Keratinocyte (primary cell): ENCODE data around the gene RBAK.

Experiments used
- EZH2 ChIP-seq: IDR thresholded peaks from one replicate; pipeline ENCODE4 v1.6.1; 2012; ENCODE audit warnings: inconsistent platforms, mild to moderate bottlenecking, low read length, moderate library complexity
- TF ChIP-seq, protein P1 (sequence below), 3 experiments: IDR thresholded peaks in 1 of 3; conservative IDR thresholded peaks in 1 of 3; optimal IDR thresholded peaks in 1 of 3; 2 replicates in 2 of 3; 3 replicates in 1 of 3; pipeline versions ENCODE3 to v1.5.1; 2011; ENCODE audit warnings: low read length in 3 of 3, mild to moderate bottlenecking in 3 of 3, moderate library complexity in 2 of 3, control low read depth in 1 of 3, inconsistent platforms in 1 of 3; ENCODE audit not compliant: insufficient read depth in 2 of 3; ENCODE audit errors: extremely low read depth in 1 of 3

DNA sequence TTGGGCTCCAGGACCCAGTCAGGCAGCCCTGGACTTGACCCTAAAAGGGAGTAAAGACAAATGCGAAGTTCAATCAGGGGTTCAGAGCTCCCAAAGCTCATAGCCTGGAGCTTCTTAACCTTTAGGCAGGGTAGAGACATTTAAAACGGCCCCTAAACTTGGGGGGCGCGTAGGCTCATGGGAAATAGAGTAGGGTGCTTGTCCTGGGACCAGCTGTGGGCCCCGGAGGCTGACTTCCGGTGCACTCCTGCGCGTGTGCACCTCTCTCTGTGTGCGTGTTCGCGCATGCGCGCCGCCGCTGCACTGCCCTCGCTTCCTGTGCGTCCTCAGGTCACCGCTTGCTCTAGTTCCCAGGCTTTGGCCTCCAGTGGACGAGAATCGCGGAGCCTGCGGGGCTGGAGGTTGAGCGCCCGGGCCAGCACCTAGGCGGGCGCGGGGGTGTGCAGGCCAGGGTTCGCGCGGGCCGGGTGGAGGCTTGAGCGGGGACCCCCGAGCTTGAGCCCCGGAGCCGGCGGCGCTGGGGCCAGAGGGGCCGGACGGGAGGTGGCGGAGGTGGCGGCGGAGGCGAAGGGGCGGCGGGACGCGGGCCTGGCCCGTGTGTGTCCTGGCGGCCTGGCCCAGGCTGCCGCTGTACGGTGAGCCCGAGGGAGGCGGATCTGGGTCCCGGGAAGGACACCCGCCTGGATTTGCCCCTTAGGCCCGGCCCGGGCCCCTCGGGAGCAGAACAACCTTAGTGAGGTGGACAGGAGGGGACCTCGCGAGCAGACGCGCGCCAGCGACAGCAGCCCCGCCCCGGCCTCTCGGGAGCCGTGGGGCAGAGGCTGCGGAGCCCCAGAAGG, at the start of gene RBAK:
- TF ChIP-seq, protein P1, sequence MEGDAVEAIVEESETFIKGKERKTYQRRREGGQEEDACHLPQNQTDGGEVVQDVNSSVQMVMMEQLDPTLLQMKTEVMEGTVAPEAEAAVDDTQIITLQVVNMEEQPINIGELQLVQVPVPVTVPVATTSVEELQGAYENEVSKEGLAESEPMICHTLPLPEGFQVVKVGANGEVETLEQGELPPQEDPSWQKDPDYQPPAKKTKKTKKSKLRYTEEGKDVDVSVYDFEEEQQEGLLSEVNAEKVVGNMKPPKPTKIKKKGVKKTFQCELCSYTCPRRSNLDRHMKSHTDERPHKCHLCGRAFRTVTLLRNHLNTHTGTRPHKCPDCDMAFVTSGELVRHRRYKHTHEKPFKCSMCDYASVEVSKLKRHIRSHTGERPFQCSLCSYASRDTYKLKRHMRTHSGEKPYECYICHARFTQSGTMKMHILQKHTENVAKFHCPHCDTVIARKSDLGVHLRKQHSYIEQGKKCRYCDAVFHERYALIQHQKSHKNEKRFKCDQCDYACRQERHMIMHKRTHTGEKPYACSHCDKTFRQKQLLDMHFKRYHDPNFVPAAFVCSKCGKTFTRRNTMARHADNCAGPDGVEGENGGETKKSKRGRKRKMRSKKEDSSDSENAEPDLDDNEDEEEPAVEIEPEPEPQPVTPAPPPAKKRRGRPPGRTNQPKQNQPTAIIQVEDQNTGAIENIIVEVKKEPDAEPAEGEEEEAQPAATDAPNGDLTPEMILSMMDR (optimal IDR thresholded peaks at IDR 0.05 in 1 of 3, IDR thresholded peaks at IDR 0.05 in 1 of 3, conservative IDR thresholded peaks at IDR 0.05 in 1 of 3; ENCODE audit: extremely low read depth in 1 of 3, insufficient read depth in 2 of 3, low read length in 3 of 3), result no peak
- no peak for TF ChIP-seq EZH2
